ENCODE results near the gene PHKG2. TPM values are rescaled to one million over a fixed set of nuclear protein-coding genes. Genes with fewer than 3 reads are reported as not detected.

PHKG2 gene
- polyA plus RNA-seq, 4 donors = 31.2 to 46.5 (median 35.7) TPM

GRCh38 chr16:30761928-30762902, 14.0 kb downstream of the PHKG2 start, which contains the start of the genes CFAP119 and RNF40:
CFAP119 (minus strand) TSS chr16:30762062; CDS start chr16:30761748, 314 bp downstream.
RNF40 (plus strand) TSS chr16:30762322; CDS start chr16:30762546, 224 bp downstream.
- peak within 1 kb of the TSS; percentile 68 to 99 (median 94) for H3K4me3 ChIP-seq (ENCODE audit: low read depth in 1 of 3, low read length in 3 of 3)
- H3K9me3 ChIP-seq (ENCODE audit: control insufficient read depth in 2 of 2, insufficient read depth in 1 of 2, low read depth in 1 of 2, low read length in 1 of 2) = no peaks in the 10 kb centered on the region
- peaks cover 4 to 20% (median 8%) of the 10 kb centered on the region in 3 donors for H3K4me1 ChIP-seq (ENCODE audit: control insufficient read depth in 3 of 3, insufficient read depth in 2 of 3, low read depth in 1 of 3, low read length in 2 of 3)
- WGBS, 3 donors = 0 to 1% (median 0%) methylated on average over 59 to 60 of the region's 60 CpGs
- H3K27me3 ChIP-seq (ENCODE audit: control insufficient read depth in 3 of 3, insufficient read depth in 3 of 3, low read length in 3 of 3) = no peaks in the 10 kb centered on the region
- no peak for FAIRE-seq
- H3K36me3 ChIP-seq (ENCODE audit: control insufficient read depth in 3 of 3, insufficient read depth in 2 of 3, low read depth in 1 of 3, low read length in 3 of 3) = peaks cover 15 to 58% (median 23%) of the 10 kb centered on the region in 3 donors
- peak within 1 kb of the TSS; percentile 68 to 86 (median 84) for H3K27ac ChIP-seq (ENCODE audit: low read depth in 1 of 3, low read length in 2 of 3)
- peak; percentile 98 to 99 for DNase-seq

DNA sequence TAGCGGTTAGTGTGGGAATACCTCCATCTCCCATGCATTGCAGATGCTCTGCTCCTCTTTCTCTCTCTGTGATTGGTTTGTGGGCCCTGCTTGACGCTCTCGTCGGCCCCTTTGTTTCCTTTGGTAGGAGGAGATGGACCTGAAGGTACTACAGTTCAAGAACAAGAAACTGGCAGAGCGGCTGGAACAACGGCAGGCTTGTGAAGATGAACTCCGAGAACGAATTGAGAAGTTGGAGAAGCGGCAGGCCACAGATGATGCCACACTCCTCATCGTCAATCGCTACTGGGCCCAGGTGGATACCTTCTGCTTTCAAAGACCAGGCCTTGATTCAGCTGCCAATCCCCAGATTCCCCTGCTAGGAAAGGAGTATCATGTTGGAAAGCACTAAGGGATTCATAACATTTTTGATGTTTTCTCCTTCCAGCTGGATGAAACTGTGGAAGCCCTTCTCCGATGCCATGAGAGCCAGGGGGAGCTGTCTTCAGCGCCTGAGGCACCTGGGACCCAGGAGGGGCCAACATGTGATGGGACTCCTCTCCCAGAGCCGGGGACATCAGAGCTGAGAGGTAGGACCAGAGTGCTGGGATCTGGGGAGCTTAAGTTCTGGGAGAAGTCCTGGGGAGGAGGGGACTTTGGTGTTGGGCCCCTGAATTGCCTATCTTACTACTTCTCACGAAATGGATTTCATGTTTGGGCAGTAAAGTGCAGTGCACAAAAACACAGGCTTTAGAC, 14.9 kb downstream of the PHKG2 start:
- H3K36me3 ChIP-seq (ENCODE audit: control insufficient read depth in 3 of 3, insufficient read depth in 2 of 3, low read depth in 1 of 3, low read length in 3 of 3) = peaks cover 20 to 63% (median 27%) of the 10 kb centered on the region in 3 donors
- H3K27me3 ChIP-seq (ENCODE audit: control insufficient read depth in 3 of 3, insufficient read depth in 3 of 3, low read length in 3 of 3) = no peaks in the 10 kb centered on the region
- peak overlapping the region in 1 of 3 donors; percentile 86 for H3K27ac ChIP-seq (ENCODE audit: low read depth in 1 of 3, low read length in 2 of 3)
- no peaks in the 10 kb centered on the region for H3K9me3 ChIP-seq (ENCODE audit: control insufficient read depth in 2 of 2, insufficient read depth in 1 of 2, low read depth in 1 of 2, low read length in 1 of 2)
- DNase-seq (no peak), FAIRE-seq (no peak)
- WGBS, 3 donors = 52 to 66% (median 53%) methylated on average over 15 of the region's 15 CpGs
- H3K4me3 ChIP-seq (ENCODE audit: low read depth in 1 of 3, low read length in 3 of 3) = peak overlapping the region in 2 of 3 donors; percentile 94 to 99
- peaks cover 4 to 20% (median 8%) of the 10 kb centered on the region in 3 donors for H3K4me1 ChIP-seq (ENCODE audit: control insufficient read depth in 3 of 3, insufficient read depth in 2 of 3, low read depth in 1 of 3, low read length in 2 of 3)

DNA sequence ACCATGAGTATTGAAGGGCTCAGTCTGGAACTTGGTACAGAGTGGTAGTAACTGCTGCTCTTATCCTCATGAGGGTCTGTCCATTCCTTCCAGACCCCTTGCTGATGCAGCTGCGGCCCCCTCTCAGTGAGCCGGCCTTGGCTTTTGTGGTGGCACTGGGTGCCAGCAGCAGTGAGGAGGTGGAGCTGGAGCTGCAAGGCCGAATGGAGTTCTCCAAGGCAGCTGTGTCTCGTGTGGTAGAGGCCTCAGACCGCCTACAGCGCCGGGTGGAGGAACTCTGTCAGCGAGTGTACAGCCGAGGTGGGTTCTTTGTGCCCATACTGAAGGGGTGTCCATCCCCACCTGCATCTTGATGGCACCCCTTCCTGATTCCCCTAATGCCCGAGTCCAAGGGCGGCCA, 15.9 kb downstream of the PHKG2 start:
- no peaks in the 10 kb centered on the region for H3K27me3 ChIP-seq (ENCODE audit: control insufficient read depth in 3 of 3, insufficient read depth in 3 of 3, low read length in 3 of 3)
- FAIRE-seq = no peak
- peaks cover 26 to 67% (median 32%) of the 10 kb centered on the region in 3 donors for H3K36me3 ChIP-seq (ENCODE audit: control insufficient read depth in 3 of 3, insufficient read depth in 2 of 3, low read depth in 1 of 3, low read length in 3 of 3)
- H3K4me1 ChIP-seq (ENCODE audit: control insufficient read depth in 3 of 3, insufficient read depth in 2 of 3, low read depth in 1 of 3, low read length in 2 of 3) = peaks cover 4 to 20% (median 8%) of the 10 kb centered on the region in 3 donors
- DNase-seq = no peak
- H3K4me3 ChIP-seq (ENCODE audit: low read depth in 1 of 3, low read length in 3 of 3) = no peak overlapping the region
- no peak overlapping the region for H3K27ac ChIP-seq (ENCODE audit: low read depth in 1 of 3, low read length in 2 of 3)
- 90 to 93% (median 91%) methylated on average over 11 of the region's 11 CpGs for WGBS, 3 donors
- H3K9me3 ChIP-seq (ENCODE audit: control insufficient read depth in 2 of 2, insufficient read depth in 1 of 2, low read depth in 1 of 2, low read length in 1 of 2) = no peaks in the 10 kb centered on the region

GRCh38 chr16:30764816-30765465, 16.7 kb downstream of the PHKG2 start:
- Histone ChIP-seq H3K9me3 (ENCODE audit: control insufficient read depth in 2 of 2, insufficient read depth in 1 of 2, low read depth in 1 of 2, low read length in 1 of 2) (no peaks in the 10 kb centered on the region), H3K36me3 (ENCODE audit: control insufficient read depth in 3 of 3, insufficient read depth in 2 of 3, low read depth in 1 of 3, low read length in 3 of 3) (peaks cover 29 to 71% (median 35%) of the 10 kb centered on the region in 3 donors), H3K27me3 (ENCODE audit: control insufficient read depth in 3 of 3, insufficient read depth in 3 of 3, low read length in 3 of 3) (no peaks in the 10 kb centered on the region), H3K4me1 (ENCODE audit: control insufficient read depth in 3 of 3, insufficient read depth in 2 of 3, low read depth in 1 of 3, low read length in 2 of 3) (peaks cover 4 to 20% (median 8%) of the 10 kb centered on the region in 3 donors), H3K27ac (ENCODE audit: low read depth in 1 of 3, low read length in 2 of 3) (no peak overlapping the region), H3K4me3 (ENCODE audit: low read depth in 1 of 3, low read length in 3 of 3) (no peak overlapping the region)
- DNase-seq = no peak
- WGBS, 3 donors = 93 to 96% (median 95%) methylated on average over 12 of the region's 12 CpGs
- no peak for FAIRE-seq

DNA sequence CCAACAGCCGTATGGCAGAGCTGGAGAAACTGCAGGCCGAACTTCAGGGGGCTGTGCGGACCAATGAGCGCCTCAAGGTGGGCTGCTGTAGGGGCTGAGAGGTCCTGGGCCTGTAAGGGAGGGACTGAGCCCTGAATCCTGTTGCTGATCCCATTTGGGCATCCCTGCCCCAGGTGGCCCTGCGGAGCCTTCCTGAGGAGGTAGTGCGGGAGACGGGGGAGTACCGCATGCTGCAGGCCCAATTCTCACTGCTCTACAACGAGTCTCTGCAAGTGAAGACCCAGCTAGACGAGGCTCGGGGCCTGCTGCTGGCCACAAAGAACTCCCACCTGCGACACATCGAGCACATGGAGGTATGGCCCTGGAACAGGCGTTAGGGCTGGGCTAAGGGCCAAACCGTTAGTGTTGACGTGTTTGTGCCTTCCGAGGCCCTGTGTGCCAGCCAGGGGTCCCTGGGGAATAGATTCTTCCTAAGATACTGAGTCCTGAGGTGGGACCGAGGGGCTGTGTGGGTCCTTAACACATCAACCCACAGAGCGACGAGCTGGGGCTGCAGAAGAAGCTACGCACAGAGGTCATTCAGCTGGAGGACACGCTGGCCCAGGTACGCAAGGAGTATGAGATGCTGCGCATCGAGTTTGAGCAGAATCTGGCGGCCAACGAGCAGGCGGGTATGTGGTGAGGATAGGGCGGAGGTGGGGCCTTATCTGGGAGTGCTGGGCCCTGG, 18.1 kb downstream of the PHKG2 start:
- H3K27ac ChIP-seq (ENCODE audit: low read depth in 1 of 3, low read length in 2 of 3) = no peak overlapping the region
- peaks cover 34 to 77% (median 37%) of the 10 kb centered on the region in 3 donors for H3K36me3 ChIP-seq (ENCODE audit: control insufficient read depth in 3 of 3, insufficient read depth in 2 of 3, low read depth in 1 of 3, low read length in 3 of 3)
- no peak overlapping the region for H3K4me3 ChIP-seq (ENCODE audit: low read depth in 1 of 3, low read length in 3 of 3)
- 92% methylated on average over 29 of the region's 29 CpGs for WGBS, 3 donors
- peaks cover 4 to 13% (median 6%) of the 10 kb centered on the region in 3 donors for H3K4me1 ChIP-seq (ENCODE audit: control insufficient read depth in 3 of 3, insufficient read depth in 2 of 3, low read depth in 1 of 3, low read length in 2 of 3)
- no peaks in the 10 kb centered on the region for H3K27me3 ChIP-seq (ENCODE audit: control insufficient read depth in 3 of 3, insufficient read depth in 3 of 3, low read length in 3 of 3)
- FAIRE-seq (no peak), DNase-seq (no peak)
- H3K9me3 ChIP-seq (ENCODE audit: control insufficient read depth in 2 of 2, insufficient read depth in 1 of 2, low read depth in 1 of 2, low read length in 1 of 2) = no peaks in the 10 kb centered on the region

DNA sequence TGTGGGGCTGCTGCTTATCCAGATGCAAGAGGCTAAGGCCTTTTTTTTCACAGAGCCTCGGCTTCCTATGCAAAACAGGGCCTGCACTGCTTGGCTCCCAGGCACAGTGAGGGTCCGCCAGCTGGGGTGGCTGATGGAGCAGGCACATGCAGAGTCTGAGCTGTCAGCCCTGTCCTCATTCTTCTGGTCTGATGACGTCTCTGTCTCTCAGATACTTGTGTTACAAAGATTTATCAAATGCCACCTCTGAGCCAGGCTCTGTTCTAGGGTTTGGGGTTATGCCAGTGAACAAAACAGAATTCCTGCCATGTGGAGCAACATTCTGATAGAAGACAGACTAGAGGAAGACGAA, 18.7 kb downstream of the PHKG2 start:
- Histone ChIP-seq H3K27ac (ENCODE audit: low read depth in 1 of 3, low read length in 2 of 3) (no peak overlapping the region), H3K4me3 (ENCODE audit: low read depth in 1 of 3, low read length in 3 of 3) (no peak overlapping the region), H3K4me1 (ENCODE audit: control insufficient read depth in 3 of 3, insufficient read depth in 2 of 3, low read depth in 1 of 3, low read length in 2 of 3) (peaks cover 4 to 13% (median 6%) of the 10 kb centered on the region in 3 donors), H3K36me3 (ENCODE audit: control insufficient read depth in 3 of 3, insufficient read depth in 2 of 3, low read depth in 1 of 3, low read length in 3 of 3) (peaks cover 38 to 83% (median 39%) of the 10 kb centered on the region in 3 donors), H3K27me3 (ENCODE audit: control insufficient read depth in 3 of 3, insufficient read depth in 3 of 3, low read length in 3 of 3) (no peaks in the 10 kb centered on the region), H3K9me3 (ENCODE audit: control insufficient read depth in 2 of 2, insufficient read depth in 1 of 2, low read depth in 1 of 2, low read length in 1 of 2) (no peaks in the 10 kb centered on the region)
- DNase-seq (no peak), FAIRE-seq (no peak)
- WGBS, 3 donors = 79 to 88% (median 85%) methylated on average over 4 of the region's 4 CpGs

GRCh38 chr16:30767767-30768465, 19.7 kb downstream of the PHKG2 start:
- DNase-seq (no peak), FAIRE-seq (no peak)
- Histone ChIP-seq H3K27me3 (ENCODE audit: control insufficient read depth in 3 of 3, insufficient read depth in 3 of 3, low read length in 3 of 3) (no peaks in the 10 kb centered on the region), H3K36me3 (ENCODE audit: control insufficient read depth in 3 of 3, insufficient read depth in 2 of 3, low read depth in 1 of 3, low read length in 3 of 3) (peaks cover 44 to 91% (median 45%) of the 10 kb centered on the region in 3 donors), H3K9me3 (ENCODE audit: control insufficient read depth in 2 of 2, insufficient read depth in 1 of 2, low read depth in 1 of 2, low read length in 1 of 2) (no peaks in the 10 kb centered on the region), H3K4me1 (ENCODE audit: control insufficient read depth in 3 of 3, insufficient read depth in 2 of 3, low read depth in 1 of 3, low read length in 2 of 3) (peaks cover 4 to 12% (median 6%) of the 10 kb centered on the region in 3 donors), H3K4me3 (ENCODE audit: low read depth in 1 of 3, low read length in 3 of 3) (no peak overlapping the region), H3K27ac (ENCODE audit: low read depth in 1 of 3, low read length in 2 of 3) (no peak overlapping the region)
- WGBS, 3 donors = 90 to 94% (median 91%) methylated on average over 18 of the region's 18 CpGs
